Suprapubic skin (tissue), 4 donors: ENCODE data around the gene BTRC. TPM values are rescaled to one million over a fixed set of nuclear protein-coding genes. Genes with fewer than 3 reads are reported as not detected.

ENCODE experiments used
- DNase-seq, 2 donors: peaks; one replicate each; pipeline ENCODE4 v3.0.0-alpha.2; 2019; ENCODE audit warnings: low spot score in 2 of 2
- H3K27ac ChIP-seq: fragments of 200-600 bp; sonication (generic); one replicate; pipeline ENCODE4 v1.5.1; 2019
- H3K27me3 ChIP-seq: fragments of 200-600 bp; sonication (generic); one replicate; pipeline ENCODE4 v1.5.1; 2019
- H3K36me3 ChIP-seq: fragments of 200-600 bp; sonication (generic); one replicate; pipeline ENCODE4 v1.5.1; 2019
- H3K4me1 ChIP-seq: fragments of 200-600 bp; sonication (generic); one replicate; pipeline ENCODE4 v1.5.1; 2019
- H3K4me3 ChIP-seq: fragments of 200-600 bp; sonication (generic); one replicate; pipeline ENCODE4 v1.5.1; 2019; ENCODE audit warnings: mild to moderate bottlenecking
- H3K9me3 ChIP-seq: fragments of 200-600 bp; sonication (generic); one replicate; pipeline ENCODE4 v1.5.1; 2019
- CTCF ChIP-seq, 2 donors: fragments of 200-600 bp in 1 of 2; fragments of 450-650 bp in 1 of 2; sonication (generic) in 1 of 2; IDR thresholded peaks; one replicate each; pipeline ENCODE4 v1.5.1; 2016 to 2019; ENCODE audit warnings: antibody characterized with exemption in 2 of 2, mild to moderate bottlenecking in 1 of 2, moderate library complexity in 1 of 2
- EP300 ChIP-seq: sonication (generic); formaldehyde crosslinking; IDR thresholded peaks from one replicate; pipeline ENCODE4 v1.6.1; 2017; ENCODE audit warnings: antibody characterized with exemption
- POLR2A ChIP-seq, 2 donors: fragments of 450-650 bp; IDR thresholded peaks; one replicate each; pipeline ENCODE4 v1.6.1; 2017; ENCODE audit warnings: antibody characterized with exemption in 2 of 2, mild to moderate bottlenecking in 2 of 2, moderate library complexity in 2 of 2
- POLR2AphosphoS5 ChIP-seq, 3 donors: sonication (generic); formaldehyde crosslinking; IDR thresholded peaks; one replicate each; pipeline ENCODE4 v1.6.1; 2017; ENCODE audit warnings: antibody characterized with exemption in 3 of 3
- WGBS: methylation state at CpG from one replicate; pipeline ENCODE4 v1.1.5; 2018; 5-methylcytosine and 5-hydroxymethylcytosine counted together
- total RNA-seq, 4 donors: library from RNA; depleted of rRNA; stranded (reverse); fragments of >200 nt; gene quantifications; one replicate each; pipeline ENCODE4 v1.1.0, GENCODE V29; 2016

Gene BTRC
- total RNA-seq, 4 donors from 2014 or later: 17.4 to 20.6 (median 18.5) TPM

GRCh38 chr10:101487399-101487798, 133.4 kb downstream of the BTRC start:
- no peak overlapping the region for H3K4me3 ChIP-seq
- no peak overlapping the region for H3K27ac ChIP-seq
- DNase-seq: no peak
- H3K36me3 ChIP-seq: no peaks in the 10 kb centered on the region
- no peaks in the 10 kb centered on the region for H3K27me3 ChIP-seq
- TF ChIP-seq EP300 (no peak), CTCF (IDR thresholded peaks at IDR 0.05) (no peak), POLR2A (IDR thresholded peaks at IDR 0.05) (no peak), POLR2AphosphoS5 (IDR thresholded peaks at IDR 0.05) (no peak)
- no peaks in the 10 kb centered on the region for H3K9me3 ChIP-seq
- no peaks in the 10 kb centered on the region for H3K4me1 ChIP-seq
- 90% methylated on average over 3 of the region's 3 CpGs for WGBS

GRCh38 chr10:101489355-101489754, 135.4 kb downstream of the BTRC start:
- WGBS: 74% methylated on average over 3 of the region's 3 CpGs
- TF ChIP-seq EP300: no peak
- TF ChIP-seq POLR2AphosphoS5 (IDR thresholded peaks at IDR 0.05): no peak
- no peak for TF ChIP-seq POLR2A (IDR thresholded peaks at IDR 0.05)
- no peak for TF ChIP-seq CTCF (IDR thresholded peaks at IDR 0.05)
- Histone ChIP-seq H3K27me3 (no peaks in the 10 kb centered on the region), H3K4me1 (no peaks in the 10 kb centered on the region), H3K4me3 (no peak overlapping the region), H3K9me3 (no peaks in the 10 kb centered on the region), H3K27ac (no peak overlapping the region), H3K36me3 (no peaks in the 10 kb centered on the region)
- no peak for DNase-seq

- 93% methylated on average over 1 of the region's 1 CpG for WGBS
- no peaks in the 10 kb centered on the region for H3K36me3 ChIP-seq
Observed at GRCh38 chr10:101490026-101490425, 136.1 kb downstream of the BTRC start.

GRCh38 chr10:101492205-101492604, 138.2 kb downstream of the BTRC start:
- H3K27me3 ChIP-seq: no peaks in the 10 kb centered on the region
- no peaks in the 10 kb centered on the region for H3K4me1 ChIP-seq
- 93% methylated on average over 3 of the region's 3 CpGs for WGBS
- DNase-seq: no peak
- H3K36me3 ChIP-seq: no peaks in the 10 kb centered on the region
- H3K4me3 ChIP-seq: no peak overlapping the region
- no peak for TF ChIP-seq CTCF (IDR thresholded peaks at IDR 0.05)
- TF ChIP-seq EP300: no peak
- no peak for TF ChIP-seq POLR2AphosphoS5 (IDR thresholded peaks at IDR 0.05)
- no peak for TF ChIP-seq POLR2A (IDR thresholded peaks at IDR 0.05)
- H3K27ac ChIP-seq: no peak overlapping the region
- H3K9me3 ChIP-seq: no peaks in the 10 kb centered on the region

More at GRCh38 chr10:101490026-101490425, 136.1 kb downstream of the BTRC start:
- no peaks in the 10 kb centered on the region for H3K27me3 ChIP-seq
- no peaks in the 10 kb centered on the region for H3K9me3 ChIP-seq
- H3K27ac ChIP-seq: no peak overlapping the region
- H3K4me1 ChIP-seq: no peaks in the 10 kb centered on the region
- TF ChIP-seq POLR2A (IDR thresholded peaks at IDR 0.05) (no peak), POLR2AphosphoS5 (IDR thresholded peaks at IDR 0.05) (no peak), EP300 (no peak), CTCF (IDR thresholded peaks at IDR 0.05) (no peak)
- DNase-seq: no peak
- H3K4me3 ChIP-seq: no peak overlapping the region

GRCh38 chr10:101492814-101493213, 138.8 kb downstream of the BTRC start:
- Histone ChIP-seq H3K4me3 (no peak overlapping the region), H3K9me3 (no peaks in the 10 kb centered on the region), H3K27me3 (no peaks in the 10 kb centered on the region), H3K27ac (no peak overlapping the region), H3K4me1 (no peaks in the 10 kb centered on the region), H3K36me3 (no peaks in the 10 kb centered on the region)
- 92% methylated on average over 1 of the region's 1 CpG for WGBS
- no peak for DNase-seq
- TF ChIP-seq POLR2A (IDR thresholded peaks at IDR 0.05): no peak
- no peak for TF ChIP-seq POLR2AphosphoS5 (IDR thresholded peaks at IDR 0.05)
- no peak for TF ChIP-seq EP300
- TF ChIP-seq CTCF (IDR thresholded peaks at IDR 0.05): no peak
